ENCODE measurements around the gene TTPAL.

Gene TTPAL

GRCh38 chr20:44442298-44443070 is 33.2 kb upstream of the TTPAL start:
- no peak for DNase-seq

- no peak for DNase-seq
Measured at GRCh38 chr20:44445742-44446710, 29.6 kb upstream of the TTPAL start.

DNA sequence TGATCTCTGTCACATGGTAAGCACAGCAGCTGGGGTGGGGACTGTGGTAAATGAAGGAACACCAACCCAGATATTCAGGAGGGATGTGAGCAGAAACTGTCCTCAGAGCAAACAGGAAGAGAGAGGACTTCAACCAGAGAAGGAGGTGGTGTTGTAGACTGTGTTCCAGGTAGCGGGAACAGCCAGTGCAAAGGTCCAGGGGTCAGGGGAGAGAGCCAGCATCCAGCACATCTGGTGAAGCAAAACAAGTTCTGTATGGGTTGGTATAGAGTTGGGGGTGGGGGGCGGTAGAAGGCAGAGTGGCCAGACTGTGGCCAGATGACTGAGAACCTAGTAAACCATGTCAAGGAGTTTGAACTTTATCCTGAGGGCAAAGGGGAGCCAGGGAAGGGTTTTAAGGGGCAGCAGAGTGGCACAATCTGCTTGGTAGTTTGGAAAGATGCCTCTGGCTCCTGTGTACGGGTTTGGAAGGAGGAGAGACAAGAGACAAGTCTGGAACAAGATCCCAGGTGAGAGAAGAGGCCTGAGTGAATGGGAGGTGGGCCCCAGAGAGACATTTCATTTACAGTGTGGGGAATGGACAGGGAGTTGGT is 27.8 kb upstream of the TTPAL start:
- no peak for DNase-seq

DNA sequence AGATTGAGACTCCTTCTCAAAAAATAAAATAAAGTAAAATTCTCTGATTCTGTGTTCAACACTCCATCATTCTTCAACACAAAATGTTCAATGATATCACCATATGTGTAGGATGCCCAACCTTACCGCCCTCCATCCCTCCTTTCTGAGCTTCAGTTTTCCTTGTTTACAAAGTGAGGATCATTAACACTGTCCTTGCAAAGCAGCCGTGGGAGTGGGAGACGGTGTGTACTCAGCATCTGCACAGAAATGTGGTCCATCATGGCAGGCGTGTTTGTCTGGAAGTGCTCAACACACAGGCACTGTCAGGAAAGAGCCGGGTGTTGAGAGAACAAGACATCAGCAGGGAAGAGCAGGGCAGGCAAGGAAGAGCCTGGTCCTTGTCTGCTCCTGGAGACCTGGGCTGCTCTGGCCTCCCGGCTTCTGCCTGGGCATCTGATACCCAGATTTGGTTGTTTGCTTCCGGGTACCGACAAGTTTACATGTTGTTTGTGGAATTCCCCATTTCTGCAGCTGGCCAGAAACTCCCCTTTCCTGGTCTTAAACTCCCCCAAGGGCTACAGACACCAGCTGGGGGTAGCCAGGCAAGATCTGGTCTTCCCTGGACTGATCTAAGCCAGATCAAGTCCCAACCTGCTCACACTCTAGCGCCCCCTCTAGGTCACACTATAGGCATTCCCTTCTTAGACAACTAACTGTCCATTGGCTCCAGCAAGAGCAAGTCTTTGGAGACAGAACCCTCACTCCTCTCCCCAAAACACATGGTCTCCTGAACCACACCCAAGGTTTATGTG is 26.7 kb upstream of the TTPAL start:
- peak in 1 of 2 experiments; percentile 10 for DNase-seq

DNA sequence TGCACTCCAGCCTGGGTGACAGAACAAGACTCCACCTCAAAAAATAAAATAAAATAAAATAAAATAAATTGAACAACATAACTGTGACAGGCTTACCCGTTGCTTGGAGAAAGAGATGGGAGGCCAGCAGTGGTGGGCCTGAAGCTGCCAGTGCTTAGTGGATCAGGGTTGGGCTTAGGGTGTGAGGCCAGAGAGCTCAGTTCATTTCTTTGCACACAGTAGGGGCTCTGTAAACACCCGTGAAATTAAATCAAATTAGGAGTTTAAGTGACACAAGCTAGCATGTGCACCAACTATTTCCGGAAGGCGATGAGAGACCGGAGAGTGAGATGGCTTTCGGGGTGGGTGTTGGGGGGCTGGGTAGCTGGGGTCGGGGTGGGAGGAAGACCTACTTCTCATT is 25.8 kb upstream of the TTPAL start:
- no peak for DNase-seq

DNA sequence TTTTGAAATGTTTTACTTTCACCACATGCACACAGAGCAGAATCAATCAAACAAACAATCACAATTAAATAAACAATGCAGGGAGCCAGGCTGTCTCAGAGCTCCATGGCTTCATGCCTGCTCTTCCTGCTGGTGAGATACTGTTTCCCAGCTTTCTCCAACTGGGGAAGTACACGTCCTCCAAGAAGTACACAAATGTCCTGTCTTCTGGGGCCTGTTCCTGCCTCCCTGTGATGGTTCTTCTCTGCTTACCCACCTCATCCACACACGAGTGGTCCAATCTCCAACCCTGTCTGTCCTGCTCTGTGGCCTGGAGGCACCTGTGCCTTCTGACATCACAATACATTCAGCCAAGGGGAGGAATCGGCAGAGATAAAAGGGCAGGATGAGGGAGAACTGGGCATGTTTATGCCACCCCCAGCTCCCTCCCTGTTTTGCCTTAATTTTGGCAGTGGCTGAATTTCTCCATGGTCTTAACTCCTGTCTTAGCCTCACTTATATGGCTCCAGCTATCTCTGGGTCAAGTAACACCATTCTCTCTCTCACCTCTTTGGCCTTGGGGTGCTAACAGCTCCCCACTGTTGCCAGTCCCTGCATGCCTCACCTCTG is 25.3 kb upstream of the TTPAL start:
- DNase-seq, result no peak

GRCh38 chr20:44450903-44451450 is 24.7 kb upstream of the TTPAL start:
- DNase-seq, result no peak

DNA sequence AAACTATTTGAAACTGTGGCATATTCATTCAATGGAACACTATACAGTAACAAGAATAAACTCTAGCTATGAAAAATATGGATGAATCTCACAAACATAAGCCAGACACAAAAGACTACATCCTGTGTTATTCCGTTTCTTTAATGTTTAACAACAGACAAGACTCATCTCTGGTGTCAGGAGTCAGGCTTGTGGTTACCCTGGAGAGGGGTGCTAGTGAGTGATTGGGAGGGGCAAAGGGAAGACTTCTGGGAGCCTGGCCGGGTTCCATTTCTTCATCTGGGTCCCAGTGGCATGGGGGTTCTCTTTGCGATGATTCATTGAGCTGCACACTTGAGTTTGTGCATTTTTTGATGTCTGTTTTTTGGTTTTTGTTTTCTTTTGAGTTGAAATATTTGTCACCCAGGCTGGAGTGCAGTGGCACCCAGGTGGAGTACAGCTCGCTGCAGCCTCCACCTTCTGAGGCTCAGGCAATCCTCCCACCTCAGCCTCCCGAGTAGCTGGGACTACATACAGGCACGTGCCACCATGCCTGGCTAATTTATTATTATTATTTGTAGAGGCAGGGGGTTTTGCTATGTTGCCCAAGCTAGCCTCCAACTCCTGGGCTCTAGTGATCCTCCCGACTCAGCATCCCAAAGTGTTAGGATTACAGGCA is 21.2 kb upstream of the TTPAL start:
- DNase-seq, result no peak

- no peak for DNase-seq
Measured at GRCh38 chr20:44455126-44455525, 20.5 kb upstream of the TTPAL start.

GRCh38 chr20:44456611-44457010 is 19.1 kb upstream of the TTPAL start:
- no peak for DNase-seq

DNA sequence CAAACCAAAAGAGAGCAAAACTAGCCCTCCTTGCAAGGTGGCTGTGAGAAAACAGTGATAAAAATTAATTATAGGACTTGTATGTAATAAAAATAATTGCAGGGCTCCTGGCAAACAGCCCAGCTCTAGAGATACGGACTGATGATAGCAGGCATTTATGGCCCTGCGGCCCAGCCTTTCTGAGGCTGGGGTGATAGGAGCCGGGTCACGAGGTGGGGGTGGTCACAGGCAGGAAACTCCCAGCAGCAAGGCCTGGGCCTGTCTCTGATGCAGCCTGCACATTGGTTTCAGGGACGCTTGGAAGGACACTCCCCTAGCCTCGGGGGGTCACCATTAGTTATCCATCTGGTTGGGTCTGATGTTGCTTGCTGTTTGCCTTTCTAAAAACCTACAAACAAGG is 18.7 kb upstream of the TTPAL start:
- DNase-seq, result no peak

- DNase-seq, result no peak
Measured at GRCh38 chr20:44459271-44459670, 16.4 kb upstream of the TTPAL start.

- DNase-seq, result no peak
Measured at GRCh38 chr20:44460795-44461141, 14.9 kb upstream of the TTPAL start.

DNA sequence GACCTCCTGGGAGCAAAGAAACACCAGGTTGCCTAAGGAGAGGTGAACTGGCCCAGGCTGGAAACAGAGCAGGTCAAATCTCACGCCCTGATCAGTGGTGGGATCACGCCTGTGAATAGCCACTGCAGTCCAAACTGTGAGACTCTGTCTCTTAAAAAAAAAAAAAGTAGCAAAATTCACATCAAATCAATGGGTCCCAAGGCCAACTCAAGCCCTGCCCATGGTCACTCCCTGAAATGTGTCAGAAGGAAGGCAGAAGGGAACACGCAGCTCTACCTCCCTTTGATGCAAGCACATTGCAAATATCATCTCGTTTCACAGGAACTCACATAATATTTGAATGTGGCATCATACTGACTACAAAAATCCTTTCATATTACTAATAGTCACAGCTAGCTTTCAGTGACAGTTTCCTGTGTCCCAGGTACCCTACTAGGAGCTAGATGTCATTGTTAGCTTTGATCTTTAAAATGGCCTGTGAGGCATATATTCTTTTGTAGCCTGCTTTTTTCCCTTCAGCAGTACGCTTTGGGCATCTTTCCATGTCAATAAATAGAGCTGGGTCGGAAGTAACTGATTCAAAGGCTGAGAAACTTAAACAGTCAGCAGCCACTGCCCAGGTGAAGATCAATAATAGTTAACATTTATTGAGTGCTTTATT is 14.4 kb upstream of the TTPAL start:
- DNase-seq, result no peak

DNA sequence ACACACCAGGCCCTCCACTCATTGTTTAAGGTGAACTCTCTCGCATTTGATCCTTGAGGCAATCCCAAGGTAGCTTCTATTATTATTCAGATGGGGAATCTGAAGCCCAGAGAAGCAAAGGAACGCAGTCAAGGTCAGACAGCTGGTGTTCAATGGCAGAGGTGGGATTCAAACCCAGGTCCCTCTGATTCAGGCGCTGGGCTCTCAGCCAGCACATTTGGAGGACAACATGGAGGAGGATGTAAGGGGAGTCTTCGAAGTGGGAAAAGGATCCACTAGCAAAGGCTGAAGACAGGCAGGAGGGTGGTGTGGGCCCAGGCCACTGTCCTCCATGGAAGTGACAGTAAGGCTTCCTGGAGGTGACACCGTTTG is 13.9 kb upstream of the TTPAL start:
- no peak for DNase-seq

DNA sequence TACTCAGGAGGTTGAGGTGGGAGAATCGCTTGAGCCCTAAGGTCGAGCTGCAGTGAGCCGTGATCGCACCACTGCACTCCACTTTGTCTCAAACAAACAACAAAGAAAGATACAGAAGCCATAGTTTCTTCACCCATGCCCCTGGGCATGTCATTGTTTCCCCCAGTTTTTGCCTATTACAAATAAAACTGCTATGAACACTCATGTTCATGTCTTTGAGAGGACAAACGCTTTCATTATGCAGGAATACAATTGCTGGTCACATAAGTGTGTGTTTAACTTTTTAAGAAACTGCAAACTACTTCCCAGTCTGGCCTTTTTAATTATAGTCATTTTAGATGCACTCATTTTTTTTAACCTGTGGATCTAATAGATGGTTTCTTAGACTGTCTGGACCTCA is 12.2 kb upstream of the TTPAL start:
- DNase-seq, result no peak

DNA sequence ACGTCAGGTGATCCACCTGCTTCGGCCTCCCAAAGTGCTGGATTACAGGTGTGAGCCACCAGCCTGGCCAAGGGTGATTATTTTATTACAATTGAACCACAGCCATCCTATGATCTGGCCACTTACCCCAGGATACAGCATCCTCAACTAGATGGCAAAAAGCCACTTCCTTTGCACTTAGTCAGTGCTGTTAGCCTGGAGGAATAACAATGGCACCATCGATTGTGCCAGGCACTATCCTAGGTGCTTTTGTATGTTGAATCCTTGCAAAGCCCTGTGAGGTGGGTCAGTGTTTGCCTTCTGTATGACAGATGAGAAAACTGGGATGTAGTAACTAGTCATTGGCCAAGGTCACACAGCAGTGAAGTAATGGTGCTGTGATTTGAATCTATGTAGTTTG is 11.2 kb upstream of the TTPAL start:
- DNase-seq, result no peak

DNA sequence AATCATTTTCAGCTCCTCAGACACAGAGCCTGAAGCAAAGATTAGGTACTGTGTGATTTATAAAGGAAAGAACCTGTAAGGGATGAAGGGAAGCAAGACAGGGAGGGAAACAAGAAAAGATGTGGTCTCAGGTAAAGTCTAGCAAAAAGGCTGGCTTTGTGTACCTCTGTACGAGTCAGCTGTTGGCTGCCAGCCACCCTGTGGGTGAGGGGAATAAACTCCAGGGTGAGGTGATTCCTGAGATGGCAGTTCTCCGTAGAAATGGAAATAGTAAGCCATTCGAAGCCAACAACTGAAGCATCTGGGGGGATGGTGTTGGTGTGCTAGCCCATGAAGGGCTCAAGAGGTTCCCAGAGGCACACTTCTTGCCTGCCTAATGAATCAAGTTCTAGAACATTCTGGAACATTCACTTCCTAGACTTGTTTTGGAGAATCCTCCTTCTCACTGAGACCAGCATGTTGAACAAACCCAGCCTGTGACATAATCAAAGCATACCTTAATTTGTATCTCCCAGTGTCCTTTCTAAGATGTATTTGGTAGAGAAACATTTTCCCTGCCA is 10.6 kb upstream of the TTPAL start:
- no peak for DNase-seq

GRCh38 chr20:44467289-44467883 is 8.3 kb upstream of the TTPAL start:
- no peak for DNase-seq

- DNase-seq, result no peak
Measured at GRCh38 chr20:44468044-44468782, 7.5 kb upstream of the TTPAL start.
